ENCODE measurements around the gene ZNF275.
A peak's percentile ranks its signal among the peaks of the same experiment; 100 is the strongest.

Gene ZNF275

DNA sequence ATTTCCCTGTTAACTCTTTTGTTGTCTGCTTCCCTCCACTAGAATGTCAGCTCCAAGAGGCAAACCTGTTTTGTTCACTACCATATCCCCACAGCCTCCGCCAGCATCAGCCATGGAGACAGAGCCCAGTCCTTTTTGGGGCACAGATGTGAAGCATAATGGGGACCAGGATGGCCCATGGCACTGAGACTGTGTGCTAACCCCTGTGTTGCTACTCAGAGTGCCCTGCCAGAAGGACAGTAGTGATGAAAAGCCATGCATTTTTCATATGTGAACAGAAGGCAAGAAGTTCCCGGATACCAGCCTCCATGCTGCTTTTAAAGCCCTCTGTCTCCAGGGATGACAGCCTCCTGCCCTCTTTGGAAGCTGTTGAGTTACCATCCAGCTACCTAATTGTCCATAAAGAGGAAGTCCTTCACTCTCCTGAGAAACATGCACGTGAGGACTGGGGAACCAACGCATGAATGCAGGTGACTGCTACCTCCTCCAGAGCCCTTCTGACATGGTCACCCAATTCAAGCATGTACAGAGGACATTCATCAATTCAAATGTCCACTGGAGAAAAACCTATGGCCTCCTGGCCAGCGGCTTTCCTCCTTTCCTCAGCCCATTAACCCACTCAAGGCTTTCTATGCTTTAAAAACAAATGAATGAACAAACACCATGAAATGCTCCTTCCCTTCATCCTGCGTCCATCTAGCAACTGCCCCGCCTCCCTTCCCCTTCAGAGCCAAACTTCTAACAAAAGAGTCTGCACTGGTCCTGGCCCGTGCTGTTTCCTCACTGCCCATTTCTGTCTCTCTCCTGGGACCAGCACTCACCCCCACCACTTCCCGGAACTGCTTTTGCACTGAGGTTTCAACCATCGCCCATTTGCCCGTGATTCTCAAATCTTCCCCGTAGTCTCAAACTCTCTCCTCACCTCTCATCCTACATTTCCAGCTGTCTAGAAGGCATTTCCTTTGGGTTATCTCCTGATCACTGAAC, 30.4 kb upstream of the ZNF275 start:
- H3K4me3 ChIP-seq (ENCODE audit: low read depth, low read length) = no peak overlapping the region
- DNase-seq (ENCODE audit: low read depth) = no peak
- TF ChIP-seq, protein P1, sequence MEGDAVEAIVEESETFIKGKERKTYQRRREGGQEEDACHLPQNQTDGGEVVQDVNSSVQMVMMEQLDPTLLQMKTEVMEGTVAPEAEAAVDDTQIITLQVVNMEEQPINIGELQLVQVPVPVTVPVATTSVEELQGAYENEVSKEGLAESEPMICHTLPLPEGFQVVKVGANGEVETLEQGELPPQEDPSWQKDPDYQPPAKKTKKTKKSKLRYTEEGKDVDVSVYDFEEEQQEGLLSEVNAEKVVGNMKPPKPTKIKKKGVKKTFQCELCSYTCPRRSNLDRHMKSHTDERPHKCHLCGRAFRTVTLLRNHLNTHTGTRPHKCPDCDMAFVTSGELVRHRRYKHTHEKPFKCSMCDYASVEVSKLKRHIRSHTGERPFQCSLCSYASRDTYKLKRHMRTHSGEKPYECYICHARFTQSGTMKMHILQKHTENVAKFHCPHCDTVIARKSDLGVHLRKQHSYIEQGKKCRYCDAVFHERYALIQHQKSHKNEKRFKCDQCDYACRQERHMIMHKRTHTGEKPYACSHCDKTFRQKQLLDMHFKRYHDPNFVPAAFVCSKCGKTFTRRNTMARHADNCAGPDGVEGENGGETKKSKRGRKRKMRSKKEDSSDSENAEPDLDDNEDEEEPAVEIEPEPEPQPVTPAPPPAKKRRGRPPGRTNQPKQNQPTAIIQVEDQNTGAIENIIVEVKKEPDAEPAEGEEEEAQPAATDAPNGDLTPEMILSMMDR (conservative IDR thresholded peaks at IDR 0.05; ENCODE audit: low read depth, low read length) = no peak

DNA sequence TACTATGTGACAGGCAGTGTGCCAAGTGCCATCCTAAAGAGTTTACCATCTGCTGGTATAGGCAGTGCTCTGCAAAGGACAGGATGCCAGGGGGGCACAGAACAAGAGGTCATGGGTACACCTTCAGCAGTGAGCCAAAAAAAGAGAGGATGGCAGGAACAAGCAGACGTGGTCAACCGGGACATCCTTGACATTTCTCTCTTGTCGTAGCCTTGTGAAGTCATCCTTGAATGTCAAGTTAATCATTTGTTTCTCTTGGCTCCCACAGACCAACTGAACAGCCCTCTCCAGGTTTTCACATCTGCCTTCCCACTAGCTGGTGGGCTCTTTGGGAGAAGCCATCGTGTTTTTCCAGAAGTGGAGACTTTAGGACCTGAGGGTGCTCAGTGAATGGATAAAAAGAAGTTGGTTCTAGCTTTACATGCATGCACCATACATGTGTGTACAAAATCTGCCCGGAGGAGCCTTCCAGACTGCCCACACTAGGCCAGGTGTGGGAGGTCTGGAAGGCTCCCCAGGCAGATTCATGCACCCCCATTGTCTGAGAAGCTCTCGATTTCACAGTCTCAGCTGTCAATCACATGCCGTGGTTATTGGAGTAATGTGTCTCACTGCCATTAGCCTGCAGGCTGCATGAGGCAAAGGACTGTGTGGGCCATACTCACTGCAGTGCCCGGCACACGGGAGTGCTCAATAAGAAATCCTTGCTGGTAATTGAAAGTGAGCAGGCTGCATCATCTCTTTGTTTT, 28.8 kb upstream of the ZNF275 start:
- H3K4me3 ChIP-seq (ENCODE audit: low read depth, low read length) = no peak overlapping the region
- DNase-seq (ENCODE audit: low read depth) = no peak
- TF ChIP-seq, protein P1 (conservative IDR thresholded peaks at IDR 0.05; ENCODE audit: low read depth, low read length) = no peak

DNA sequence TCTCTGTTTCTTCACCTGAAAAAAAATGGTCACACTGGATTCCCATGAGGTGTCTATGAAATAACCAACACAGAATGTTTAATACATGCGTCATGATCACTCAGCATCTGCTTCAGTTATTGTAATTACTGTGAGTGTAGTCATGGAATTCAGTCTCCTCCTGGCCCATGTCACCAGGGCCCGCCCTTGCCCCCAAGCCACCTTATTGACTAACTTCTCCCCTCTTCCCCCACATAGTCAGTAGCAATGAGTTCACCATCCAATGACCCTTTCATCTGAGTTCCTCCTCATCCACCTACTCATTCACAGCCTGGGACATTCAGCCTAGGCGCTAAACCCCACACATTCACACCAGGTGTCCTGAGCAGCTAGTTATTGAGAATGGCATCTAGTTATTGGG, 28.0 kb upstream of the ZNF275 start:
- TF ChIP-seq, protein P1 (conservative IDR thresholded peaks at IDR 0.05; ENCODE audit: low read depth, low read length) = no peak
- no peak for DNase-seq (ENCODE audit: low read depth)
- H3K4me3 ChIP-seq (ENCODE audit: low read depth, low read length) = no peak overlapping the region

DNA sequence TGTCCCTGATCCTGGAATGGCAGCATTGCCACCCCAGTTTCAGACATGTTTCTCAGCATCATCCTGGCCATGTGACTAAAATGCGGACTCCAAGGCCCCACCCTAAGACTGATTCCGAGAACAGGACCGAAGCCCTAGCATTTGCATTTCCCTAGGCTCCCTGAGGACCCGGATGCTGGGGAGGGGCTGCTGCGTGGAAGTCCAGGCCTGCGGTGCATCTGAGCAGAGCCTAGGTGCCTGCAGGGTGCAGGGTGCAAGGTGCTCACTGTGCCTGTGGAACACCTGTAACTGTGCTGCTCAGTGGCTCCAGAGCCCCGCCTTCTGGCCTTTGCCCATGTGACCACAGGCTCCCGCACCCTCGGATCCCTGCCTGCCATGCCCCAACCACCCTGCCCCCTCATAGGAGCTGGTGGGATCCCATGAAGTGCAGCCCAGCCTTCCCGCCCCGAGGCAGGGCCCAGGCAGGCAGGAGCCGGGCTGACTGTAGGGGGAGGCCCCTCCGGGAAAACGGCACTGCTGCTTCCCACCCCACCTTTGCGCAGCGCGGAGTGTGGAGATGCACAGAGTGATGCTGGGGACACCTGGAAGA, 27.3 kb upstream of the ZNF275 start:
- no peak overlapping the region for H3K4me3 ChIP-seq (ENCODE audit: low read depth, low read length)
- TF ChIP-seq, protein P1 (conservative IDR thresholded peaks at IDR 0.05; ENCODE audit: low read depth, low read length) = no peak
- DNase-seq (ENCODE audit: low read depth) = no peak

DNA sequence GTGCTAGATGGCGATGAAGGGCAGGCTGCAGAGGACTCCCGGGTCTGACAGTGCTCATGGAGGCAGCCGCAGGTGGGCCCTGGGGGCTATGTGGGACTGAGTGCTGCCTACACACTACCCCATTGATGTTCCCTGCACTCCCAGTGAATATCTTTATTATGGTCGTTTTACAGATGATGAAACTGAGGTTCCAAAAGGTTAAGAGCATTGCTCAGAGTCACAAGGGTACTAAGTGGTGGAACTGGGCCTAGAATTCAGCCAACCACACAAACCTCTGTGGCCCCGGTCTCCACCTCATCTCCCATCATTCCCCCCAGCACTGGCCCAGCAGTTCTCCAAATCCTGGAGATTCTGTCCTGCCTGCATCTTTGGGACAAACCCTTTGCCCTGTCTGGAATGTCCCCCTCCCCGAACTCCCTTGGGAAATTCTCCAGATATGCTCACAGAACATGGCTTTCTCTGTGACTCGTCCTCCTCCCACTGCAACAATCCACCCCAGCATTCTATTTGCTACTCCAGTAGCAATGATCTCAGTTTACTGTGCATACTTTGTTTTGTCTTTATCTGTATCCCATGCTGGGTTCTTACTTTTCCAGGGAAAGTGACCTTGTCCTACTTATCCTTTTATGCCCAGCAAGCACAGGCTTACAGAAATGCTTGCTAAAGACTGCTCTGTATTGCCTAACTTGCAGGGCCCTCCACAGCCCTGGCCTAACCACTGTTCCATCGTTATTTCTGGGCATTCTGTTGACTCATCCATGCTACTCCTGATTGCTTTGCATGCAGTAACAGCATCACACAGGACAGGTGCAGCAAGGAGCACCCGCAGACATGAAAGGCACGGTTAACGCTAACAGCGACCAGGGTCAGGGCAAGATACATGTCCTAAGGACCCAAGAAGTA, 26.4 kb upstream of the ZNF275 start:
- no peak overlapping the region for H3K4me3 ChIP-seq (ENCODE audit: low read depth, low read length)
- TF ChIP-seq, protein P1 (conservative IDR thresholded peaks at IDR 0.05; ENCODE audit: low read depth, low read length) = no peak
- peak; percentile 0 for DNase-seq (ENCODE audit: low read depth)

DNA sequence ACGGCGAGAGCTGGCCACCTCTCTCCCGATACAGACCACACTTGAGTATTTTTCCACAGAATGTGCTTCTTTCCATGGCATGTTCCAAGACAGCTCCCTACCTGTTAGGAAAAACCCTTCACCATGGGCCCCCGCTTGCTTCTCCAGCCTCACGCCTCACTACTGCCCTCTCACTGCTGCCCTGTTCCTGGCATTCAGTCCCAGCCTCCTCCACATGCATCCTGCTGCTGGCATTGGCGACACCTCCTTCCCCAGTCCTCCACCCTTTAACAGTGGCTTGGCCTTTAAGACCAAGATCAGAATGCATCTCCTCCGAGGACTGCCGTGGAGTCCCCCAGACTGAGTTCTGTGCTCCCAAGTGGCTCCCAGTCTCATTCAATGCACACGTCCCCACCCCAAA, 23.1 kb upstream of the ZNF275 start:
- no peak overlapping the region for H3K4me3 ChIP-seq (ENCODE audit: low read depth, low read length)
- TF ChIP-seq, protein P1 (conservative IDR thresholded peaks at IDR 0.05; ENCODE audit: low read depth, low read length) = no peak
- no peak for DNase-seq (ENCODE audit: low read depth)

Data from choroid plexus epithelial cell (primary cell).